Measurements from ENCODE around the gene NOLC1.

The NOLC1 gene

DNA sequence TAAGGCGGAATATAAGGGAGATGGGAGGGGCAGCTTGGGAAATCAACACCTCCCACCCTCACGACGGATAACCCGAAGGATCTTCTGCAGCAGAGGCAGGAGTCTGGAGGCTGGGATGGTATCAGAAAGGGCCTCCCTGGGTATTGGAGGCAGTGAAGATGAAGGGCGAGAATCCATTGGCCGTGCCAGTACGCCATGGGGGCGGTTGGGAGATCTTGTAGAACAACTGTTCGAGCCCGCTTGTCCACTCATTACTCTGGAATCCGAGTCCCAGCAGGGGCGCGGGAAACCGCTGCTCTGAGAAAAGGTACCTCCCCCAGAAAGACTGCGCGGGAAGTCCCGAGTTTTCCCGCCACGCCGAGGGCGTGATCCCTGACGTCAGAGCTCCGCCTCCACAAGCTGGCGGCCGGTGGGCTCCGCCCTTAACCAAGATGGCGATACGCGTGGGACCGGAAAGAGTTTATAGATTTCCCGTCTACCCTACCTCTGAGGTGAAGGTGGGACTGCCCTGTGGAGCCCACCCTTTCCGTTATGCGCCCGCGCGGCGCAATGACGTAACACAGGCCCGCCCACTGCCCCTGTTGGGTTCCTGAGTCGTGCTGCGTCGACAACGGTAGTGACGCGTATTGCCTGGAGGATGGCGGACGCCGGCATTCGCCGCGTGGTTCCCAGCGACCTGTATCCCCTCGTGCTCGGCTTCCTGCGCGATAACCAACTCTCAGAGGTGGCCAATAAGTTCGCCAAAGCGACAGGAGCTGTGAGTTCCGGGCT, at the start of gene NOLC1:
NOLC1 (plus strand) TSS at position 616 of the 771 bp plus-strand sequence; CDS start at position 638, 22 bp downstream.
- DNase-seq (ENCODE audit: low spot score), result peak; percentile 99

GRCh38 chr10:102102421-102102820, 49.8 kb upstream of the NOLC1 start:
- DNase-seq (ENCODE audit: low spot score), result no peak

DNA sequence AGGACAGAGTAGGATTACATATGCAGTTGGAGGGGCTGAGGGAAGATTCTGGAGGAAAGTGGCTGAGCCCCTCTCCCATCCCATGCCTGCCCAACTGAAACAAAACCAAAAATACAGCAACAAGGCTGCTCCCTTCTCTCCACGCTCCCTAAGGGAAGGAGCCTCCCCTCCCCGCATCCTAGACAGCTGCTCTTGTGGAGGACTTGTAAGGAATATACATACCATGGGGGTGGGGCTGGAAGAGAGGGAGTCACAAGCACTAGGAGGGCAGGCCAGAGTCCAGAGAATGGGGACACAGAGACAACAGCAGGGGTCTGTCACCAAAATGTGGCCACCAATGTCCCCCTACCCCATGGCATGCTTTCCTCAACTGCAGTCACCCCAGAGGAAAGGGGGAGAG, 45.2 kb upstream of the NOLC1 start:
- no peak for DNase-seq (ENCODE audit: low spot score)

DNA sequence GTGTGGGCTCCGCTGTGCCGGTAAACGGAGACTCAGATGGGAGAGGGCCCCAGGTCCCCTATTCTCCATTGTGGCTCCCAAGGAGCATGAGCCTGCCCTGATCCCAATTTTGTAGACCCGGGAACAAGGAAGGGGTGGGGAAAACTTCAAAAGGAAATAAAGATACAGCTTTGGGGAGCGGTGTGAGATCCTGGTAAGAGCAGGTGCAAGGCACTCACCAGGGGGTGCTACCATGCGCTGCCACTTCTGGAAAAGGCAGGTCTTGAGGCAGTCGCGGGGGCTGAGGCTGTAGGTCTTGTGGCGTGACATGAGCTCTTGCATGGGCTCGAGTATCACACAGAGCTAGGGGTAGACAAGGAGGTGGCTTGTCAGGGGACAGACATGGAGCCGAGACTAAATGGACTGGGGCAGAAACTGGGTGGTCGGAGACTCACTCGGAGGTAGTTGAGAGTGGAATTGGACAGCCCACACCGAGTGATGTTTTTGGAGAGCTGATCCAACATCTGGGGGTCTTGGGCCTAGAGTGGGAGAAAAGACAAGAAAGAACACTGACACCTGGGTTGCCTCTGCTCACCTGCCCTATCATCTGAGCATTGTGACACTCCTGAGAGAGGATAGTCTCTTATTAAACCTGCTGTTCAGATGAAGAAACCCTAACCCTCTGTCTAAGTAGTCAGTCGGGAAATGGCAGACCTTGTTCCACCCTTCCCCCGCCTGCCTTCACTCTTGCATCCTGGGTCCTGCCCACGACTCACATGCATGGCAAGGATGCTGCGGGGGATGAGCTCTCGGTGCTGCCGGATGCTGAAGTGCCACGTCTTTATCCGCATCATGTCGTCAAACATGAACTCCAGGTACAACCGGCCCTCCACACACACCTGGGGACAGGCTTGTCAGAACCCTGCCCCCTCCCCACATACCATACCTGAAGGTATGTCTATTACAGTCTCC, 42.7 kb upstream of the NOLC1 start:
- no peak for DNase-seq (ENCODE audit: low spot score)

GRCh38 chr10:102111276-102111675, 40.9 kb upstream of the NOLC1 start:
- no peak for DNase-seq (ENCODE audit: low spot score)

GRCh38 chr10:102112210-102112817, 39.9 kb upstream of the NOLC1 start:
- no peak for DNase-seq (ENCODE audit: low spot score)

- DNase-seq (ENCODE audit: low spot score), result no peak
These were observed 38.8 kb upstream of the NOLC1 start for GRCh38 chr10:102113261-102113955.

GRCh38 chr10:102113956-102114857, 38.0 kb upstream of the NOLC1 start:
- DNase-seq (ENCODE audit: low spot score), result peak; percentile 70

DNA sequence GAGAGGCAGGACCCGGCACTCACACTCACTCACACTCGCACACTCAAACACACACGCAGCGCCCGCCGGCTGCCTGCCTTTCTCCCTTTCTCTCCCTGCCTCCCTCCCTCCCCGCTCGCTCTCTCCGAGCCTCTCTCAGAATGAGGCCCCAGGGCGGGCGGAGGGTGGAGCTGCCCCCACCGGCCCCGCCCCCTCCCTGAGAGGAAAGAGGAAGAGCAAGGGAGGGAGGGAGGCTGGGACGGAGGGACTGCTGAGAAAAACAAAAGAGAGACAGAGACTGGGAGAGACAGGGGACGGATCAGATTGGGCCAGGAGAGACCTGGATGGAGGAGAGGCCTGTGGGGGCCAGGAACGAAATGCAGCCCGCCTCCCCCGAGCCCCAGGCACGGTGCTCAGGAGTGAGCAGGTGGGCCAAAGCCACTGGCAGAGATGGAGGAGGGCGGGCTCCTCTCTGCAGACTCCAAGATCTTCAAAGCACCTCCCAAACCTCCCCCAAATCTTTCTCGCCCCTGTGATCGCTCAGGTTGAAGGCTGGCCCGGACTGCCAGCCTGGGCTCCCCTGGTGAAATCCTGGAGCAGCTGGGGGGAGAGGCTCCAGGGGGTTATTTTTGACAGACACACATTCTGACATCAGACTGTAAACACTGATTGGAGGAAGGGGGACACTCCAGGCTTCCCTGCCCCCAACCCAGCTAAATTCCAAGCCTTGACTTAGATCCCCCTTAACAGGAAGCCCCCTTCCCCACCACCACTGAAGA, 37.1 kb upstream of the NOLC1 start:
- DNase-seq (ENCODE audit: low spot score), result peak; percentile 94

GRCh38 chr10:102115775-102116174, 36.4 kb upstream of the NOLC1 start:
- DNase-seq (ENCODE audit: low spot score), result no peak

GRCh38 chr10:102116656-102117055, 35.5 kb upstream of the NOLC1 start:
- DNase-seq (ENCODE audit: low spot score), result no peak

- peak; percentile 77 for DNase-seq (ENCODE audit: low spot score)
These were observed 34.6 kb upstream of the NOLC1 start for GRCh38 chr10:102117391-102118159.

DNA sequence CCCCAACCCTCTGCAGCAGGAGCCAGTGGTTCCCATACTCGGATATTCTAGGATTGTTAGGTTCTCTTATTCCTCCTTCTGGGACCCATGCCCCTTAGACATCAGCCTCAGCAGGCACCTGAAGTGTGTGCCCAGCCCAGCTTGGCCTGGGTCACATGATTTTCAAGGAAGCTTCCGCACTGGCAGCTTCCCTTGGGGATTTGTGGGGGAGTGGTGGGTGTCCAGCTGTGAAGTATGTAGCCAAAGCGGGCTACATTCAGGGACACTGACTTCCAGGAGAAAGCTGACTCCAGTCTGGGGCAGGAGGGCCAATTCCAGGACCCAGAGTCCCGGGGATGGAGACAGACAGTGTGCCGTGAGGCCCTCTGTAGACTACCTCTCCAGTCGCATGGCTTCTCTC, 33.3 kb upstream of the NOLC1 start:
- DNase-seq (ENCODE audit: low spot score), result peak; percentile 39

DNA sequence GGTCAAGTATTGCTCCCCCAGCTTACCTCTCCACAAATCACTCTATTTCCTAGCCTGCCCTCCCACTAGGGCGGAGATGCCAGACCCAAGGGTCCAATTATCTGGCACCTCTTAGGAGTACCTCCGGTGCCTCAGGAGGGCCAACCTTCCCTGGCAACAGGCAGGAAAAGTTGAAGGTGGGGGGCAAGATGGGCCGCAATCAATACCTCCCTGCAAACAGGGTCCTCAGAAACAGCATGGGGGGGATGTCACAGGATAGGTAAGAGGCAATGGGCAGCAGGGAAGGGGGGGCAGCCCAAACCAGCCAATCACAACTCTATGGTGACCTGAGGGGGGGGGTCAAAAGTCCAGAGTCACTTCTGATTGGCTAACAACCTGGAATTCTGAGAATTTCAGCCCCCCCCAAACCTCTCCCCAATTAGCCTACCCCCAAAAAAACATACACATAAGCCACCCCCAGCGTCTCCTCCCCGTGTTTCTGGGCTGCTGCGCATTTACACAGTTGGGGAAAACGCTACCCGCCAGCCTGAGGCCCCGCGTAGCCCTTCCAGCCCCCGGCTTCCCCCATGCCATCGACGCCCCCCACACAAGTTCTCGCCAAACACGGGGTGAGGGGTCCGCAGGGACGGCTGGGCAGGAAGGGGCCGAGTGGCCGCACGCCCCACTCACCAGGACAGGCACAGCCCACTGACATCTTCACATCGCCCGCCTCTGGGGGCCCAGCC, 32.6 kb upstream of the NOLC1 start:
- DNase-seq (ENCODE audit: low spot score), result peak; percentile 86

- DNase-seq (ENCODE audit: low spot score), result peak; percentile 88
These were observed 31.8 kb upstream of the NOLC1 start, which contains the start of gene LDB1 for GRCh38 chr10:102120142-102120990. Gene LDB1 (minus strand): TSS chr10:102120368. CDS start chr10:102120110, 258 bp downstream.

- peak; percentile 94 for DNase-seq (ENCODE audit: low spot score)
These were observed 31.0 kb upstream of the NOLC1 start for GRCh38 chr10:102120991-102121738.

Data from cerebellar cortex (tissue), 1 donor.